Bone marrow (tissue), 2 donors: Measurements from ENCODE around the gene RAPGEF2.
A peak's percentile ranks its signal among the peaks of the same experiment; 100 is the strongest.
"Not testable (repeated sequence)": the region's sequence is repeated elsewhere in the genome, so short reads cannot be mapped to it uniquely, and the experiment has no call there.

Experiments
- DNase-seq, 2 donors: peaks; one replicate each; lab custom pipeline; 2025; lab: John Stamatoyannopoulos, UW

RAPGEF2 gene

GRCh38 chr4:159097785-159098184, 5.1 kb upstream of the RAPGEF2 start:
- no peak for DNase-seq

GRCh38 chr4:159098482-159099127, 4.3 kb upstream of the RAPGEF2 start:
- no peak for DNase-seq

- no peak for DNase-seq
Observed at GRCh38 chr4:159101988-159102621, 774 bp upstream of the RAPGEF2 start.

DNA sequence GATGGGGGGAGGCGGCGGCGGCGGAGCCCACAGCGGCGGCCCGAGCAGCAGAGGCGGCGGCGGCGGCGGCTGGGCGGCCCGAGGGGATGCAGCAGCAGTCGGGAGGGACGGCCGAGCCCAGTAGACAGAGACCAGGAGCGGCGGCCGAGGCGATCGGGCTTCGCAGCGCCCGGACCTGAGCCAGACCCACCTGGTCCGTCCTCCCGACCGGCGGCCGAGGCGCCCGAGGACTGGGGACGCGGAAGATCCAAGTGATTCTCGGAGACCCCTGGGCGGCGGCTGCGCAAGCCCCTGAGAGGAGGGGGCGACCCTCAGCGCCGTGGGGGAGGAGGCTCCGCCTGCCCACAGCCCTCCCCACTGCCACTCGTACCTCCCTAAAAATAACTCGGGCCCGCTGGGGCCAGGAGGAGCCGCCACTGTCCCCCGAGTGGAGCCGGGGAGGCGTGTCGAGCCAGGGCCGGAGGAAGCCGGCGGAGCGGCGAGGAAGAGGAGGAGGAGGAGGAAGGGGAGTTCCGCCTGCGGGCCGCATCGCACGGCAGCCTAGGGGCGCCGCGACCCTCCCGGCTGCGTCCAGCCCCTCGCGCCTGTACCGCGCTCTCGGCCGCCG, 608 bp downstream of the RAPGEF2 start:
- peak in 1 of 2 donors; percentile 74 for DNase-seq

DNA sequence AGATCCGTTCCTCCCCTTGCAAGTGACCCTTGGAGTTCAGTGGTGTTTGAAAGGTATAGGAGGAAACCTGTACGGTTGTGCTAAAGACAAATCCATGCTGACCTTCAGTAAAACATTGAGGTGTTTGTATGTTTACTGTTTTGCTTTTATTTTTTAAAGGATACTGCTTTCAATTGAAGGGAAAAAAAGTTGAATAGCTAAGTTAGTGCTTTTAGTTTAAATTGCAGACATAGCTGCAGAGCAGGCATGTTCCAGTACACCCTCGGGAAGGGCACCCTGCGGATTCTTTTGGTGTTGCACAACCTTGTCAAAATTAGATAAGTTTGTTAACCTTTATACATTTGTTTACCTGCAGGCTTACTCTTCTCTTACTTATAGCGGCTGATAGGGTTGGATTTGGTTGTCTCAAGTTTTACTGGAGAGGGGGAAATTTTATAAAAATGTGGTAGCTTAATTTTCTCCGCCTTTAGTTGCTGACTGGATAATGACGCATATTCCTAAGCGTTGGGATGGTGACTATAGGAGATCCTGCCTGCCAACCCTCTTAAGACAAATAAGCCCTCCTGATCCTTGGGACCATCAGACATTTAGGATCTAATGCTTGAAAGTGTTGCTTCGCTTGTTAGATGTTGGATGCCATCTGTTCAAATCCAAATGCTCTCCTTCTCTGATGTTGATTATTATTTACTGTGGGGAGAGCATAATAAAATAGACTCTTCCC, 2.0 kb downstream of the RAPGEF2 start:
- no peak for DNase-seq

DNA sequence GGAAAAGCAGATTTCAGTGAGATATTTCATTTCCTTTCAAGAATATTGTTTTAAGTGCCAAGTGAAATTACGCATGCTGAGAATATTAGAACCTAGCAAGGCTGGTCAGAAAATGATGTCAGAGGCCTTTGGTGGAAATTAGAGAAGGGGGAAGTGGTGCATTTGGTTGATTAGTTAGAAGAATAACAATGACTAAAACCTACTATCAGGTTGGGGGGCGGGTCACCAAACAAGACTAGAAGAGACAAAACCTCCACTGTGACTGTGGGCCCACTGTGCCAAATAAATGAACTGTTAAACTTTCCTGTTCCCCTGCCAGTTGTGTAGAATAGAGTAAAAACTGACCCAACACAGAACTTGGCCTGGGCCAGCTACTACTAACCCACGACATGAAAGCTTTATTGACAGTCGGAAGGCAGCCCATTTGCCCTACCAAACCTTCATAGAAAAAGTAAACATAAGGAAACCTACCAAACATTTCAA, 2.9 kb downstream of the RAPGEF2 start:
- peak in 1 of 2 donors; percentile 40 for DNase-seq

- DNase-seq: no peak
Observed at GRCh38 chr4:159106636-159107035, 3.8 kb downstream of the RAPGEF2 start.

GRCh38 chr4:159107203-159107925, 4.5 kb downstream of the RAPGEF2 start:
- DNase-seq: no peak

DNA sequence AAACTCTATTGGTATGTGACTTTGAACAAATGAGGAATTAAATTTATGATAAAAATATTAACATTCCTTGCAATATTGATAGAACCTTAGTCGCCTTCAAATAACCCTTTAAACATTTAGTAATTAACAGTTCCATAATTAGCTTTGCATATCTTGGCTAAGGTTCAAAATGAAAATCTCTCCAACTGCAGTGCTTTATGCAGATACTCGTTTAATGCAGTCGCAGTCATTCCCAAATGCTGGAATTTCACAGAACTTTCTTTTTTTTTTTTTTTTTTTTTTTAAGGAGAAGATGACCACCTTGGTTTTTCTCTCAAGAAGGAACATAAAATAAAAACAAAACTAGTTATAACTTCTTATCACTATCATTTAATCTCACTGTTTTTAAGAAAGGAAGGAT, 5.2 kb downstream of the RAPGEF2 start:
- no peak for DNase-seq

GRCh38 chr4:159110961-159111360, 8.1 kb downstream of the RAPGEF2 start:
- no peak for DNase-seq

- no peak for DNase-seq
Observed at GRCh38 chr4:159111416-159111815, 8.5 kb downstream of the RAPGEF2 start.

GRCh38 chr4:159113366-159113765, 10.5 kb downstream of the RAPGEF2 start:
- DNase-seq: not testable (repeated sequence)

- not testable (repeated sequence) for DNase-seq
Observed at GRCh38 chr4:159116098-159116497, 13.2 kb downstream of the RAPGEF2 start.

DNA sequence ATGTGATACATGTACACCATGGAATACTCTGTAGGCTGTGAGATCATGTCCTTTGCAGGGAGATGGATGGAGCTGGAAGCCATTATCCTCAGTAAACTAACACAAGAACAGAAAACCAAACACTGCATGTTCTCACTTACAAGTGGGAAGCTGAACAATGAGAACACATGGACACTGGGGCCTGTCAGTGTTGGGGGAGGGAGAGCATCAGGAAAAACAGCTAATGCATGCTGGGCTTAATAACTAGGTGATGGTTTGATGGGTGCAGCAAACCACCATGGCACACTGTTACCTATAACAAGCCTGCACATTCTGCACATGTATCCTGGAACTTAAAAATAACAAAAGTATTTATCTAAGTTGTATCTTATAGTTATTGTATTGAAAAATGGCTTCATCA, 13.8 kb downstream of the RAPGEF2 start:
- not testable (repeated sequence) for DNase-seq

- DNase-seq: no peak
Observed at GRCh38 chr4:159117564-159117963, 14.7 kb downstream of the RAPGEF2 start.

DNA sequence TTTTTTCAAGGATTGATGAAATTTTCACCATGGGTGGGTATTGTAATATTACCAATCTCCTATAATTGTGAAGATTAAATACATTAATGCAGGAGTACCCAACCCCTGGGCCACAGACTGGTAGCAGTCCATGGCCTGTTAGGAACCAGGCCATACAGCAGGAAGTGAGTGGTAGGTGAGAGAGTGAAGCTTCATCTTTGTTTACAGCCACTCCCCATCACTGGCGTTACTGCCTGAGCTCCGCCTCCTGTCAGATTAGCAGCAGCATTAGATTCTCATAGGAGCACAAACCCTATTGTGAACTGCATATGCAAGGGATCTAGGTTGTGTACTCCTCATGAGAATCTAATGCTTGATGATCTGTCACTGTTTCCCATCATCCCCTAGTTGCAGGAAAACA, 15.1 kb downstream of the RAPGEF2 start:
- DNase-seq: no peak

- no peak for DNase-seq
Observed at GRCh38 chr4:159121371-159121770, 18.5 kb downstream of the RAPGEF2 start.

DNA sequence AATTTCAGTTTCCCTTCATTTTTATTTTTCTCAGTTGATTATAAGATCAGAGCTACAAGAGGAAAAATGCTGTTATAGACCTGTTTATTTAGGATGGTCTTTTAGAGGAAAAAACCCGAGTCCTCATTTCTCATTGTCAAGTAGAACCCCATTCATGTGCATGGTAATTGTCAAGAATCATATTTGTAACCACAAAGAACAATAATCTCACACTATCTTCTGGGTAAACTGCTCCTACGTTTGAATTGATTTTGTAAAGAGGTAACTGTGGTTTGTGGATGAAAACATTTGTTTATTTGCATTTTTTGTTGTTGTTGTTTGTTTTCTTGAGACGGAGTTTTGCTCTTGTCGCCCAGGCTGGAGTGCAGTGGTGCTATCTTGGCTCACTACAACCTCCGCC, 23.8 kb downstream of the RAPGEF2 start:
- DNase-seq: no peak

DNA sequence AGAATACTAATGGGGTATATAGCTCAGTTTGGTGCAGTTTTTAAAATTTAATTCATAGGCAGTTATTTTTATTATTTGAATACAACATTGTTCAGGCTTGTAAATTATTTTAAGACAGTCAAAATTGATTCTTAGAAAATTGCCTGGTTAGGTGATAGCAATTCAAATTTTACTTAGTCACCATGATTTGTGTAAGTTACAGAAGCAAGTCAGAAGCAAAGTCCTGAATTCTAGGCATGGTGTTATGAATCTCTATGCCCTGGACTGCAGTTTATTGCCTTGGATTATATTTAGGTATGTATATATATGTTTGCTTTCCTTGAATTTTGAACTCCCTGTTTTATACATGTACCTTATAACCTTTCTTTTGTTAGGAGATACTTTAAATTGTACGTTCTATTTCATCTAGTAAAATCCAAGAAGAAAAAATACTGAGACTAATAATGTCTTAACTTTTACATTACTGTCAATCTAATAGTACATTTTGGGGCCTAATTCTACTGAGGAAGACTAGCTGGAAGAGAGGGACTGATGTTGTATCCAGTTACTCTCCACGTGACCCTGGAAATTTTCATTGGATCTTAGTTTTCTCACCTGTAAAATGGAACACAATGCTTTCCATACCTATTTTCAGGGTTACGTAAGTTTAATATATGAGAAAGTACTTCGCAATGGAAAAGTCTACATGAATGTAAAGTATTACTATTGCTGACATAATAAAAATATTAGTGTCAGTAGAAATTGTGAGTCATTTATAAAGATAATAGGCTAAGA, 25.1 kb downstream of the RAPGEF2 start:
- no peak for DNase-seq

GRCh38 chr4:159129814-159130550, 27.1 kb downstream of the RAPGEF2 start:
- no peak for DNase-seq
